ENCODE measurements around the gene TADA2A.

The TADA2A gene

GRCh38 chr17:37488607-37489196 is 82.0 kb downstream of the TADA2A start:
- POLR2A ChIA-PET (ENCODE audit: low non-redundant PET) = no interaction called here
- CTCF ChIA-PET = no interaction called here
- DNase-seq (ENCODE audit: low spot score) = peak; percentile 92
- TF ChIP-seq CTCF (conservative IDR thresholded peaks at IDR 0.05; ENCODE audit: low read depth) = no peak
- H3K27ac ChIP-seq = peak overlapping the region; percentile 98

GRCh38 chr17:37489197-37490001 is 82.7 kb downstream of the TADA2A start, which contains the start of gene DUSP14:
Gene DUSP14, plus strand, starts transcription at chr17:37489891. Its CDS starts 22,382 bp downstream, at chr17:37512273.
- TF ChIP-seq CTCF (conservative IDR thresholded peaks at IDR 0.05; ENCODE audit: low read depth) = no peak
- DNase-seq (ENCODE audit: low spot score) = peak; percentile 88
- CTCF ChIA-PET = no interaction called here
- POLR2A ChIA-PET (ENCODE audit: low non-redundant PET) = interaction anchor here (0.6 kb wide), 1 partner anchor 14 kb away, joined by 3 read pairs; no protein-coding TSS in a partner anchor
- peak within 1 kb of the TSS; percentile 98 for H3K27ac ChIP-seq

- POLR2A ChIA-PET (ENCODE audit: low non-redundant PET) = interaction anchor here (0.6 to 0.7 kb wide), 2 partner anchors 15 to 21 kb away, joined by 3 read pairs; no protein-coding TSS in a partner anchor
- peak overlapping the region; percentile 98 for H3K27ac ChIP-seq
- no peak for DNase-seq (ENCODE audit: low spot score)
- CTCF ChIA-PET = interaction anchor here (0.6 kb wide), 1 partner anchor 27 kb away, joined by 6 read pairs; no protein-coding TSS in a partner anchor
- peak; percentile 27 for TF ChIP-seq CTCF (conservative IDR thresholded peaks at IDR 0.05; ENCODE audit: low read depth)
Measured at GRCh38 chr17:37490022-37490587, 83.4 kb downstream of the TADA2A start.

GRCh38 chr17:37490638-37491614 is 84.2 kb downstream of the TADA2A start:
- TF ChIP-seq CTCF (conservative IDR thresholded peaks at IDR 0.05; ENCODE audit: low read depth) = no peak
- POLR2A ChIA-PET (ENCODE audit: low non-redundant PET) = interaction anchor here (0.7 to 0.8 kb wide), 2 partner anchors 21 to 85 kb away, joined by 3 to 9 read pairs; no protein-coding TSS in a partner anchor
- CTCF ChIA-PET = interaction anchor here (0.6 kb wide), 3 partner anchors 26 to 131 kb away, joined by 3 to 6 read pairs (median 4); no protein-coding TSS in a partner anchor
- peak overlapping the region; percentile 98 for H3K27ac ChIP-seq
- peak; percentile 86 for DNase-seq (ENCODE audit: low spot score)

- TF ChIP-seq CTCF (conservative IDR thresholded peaks at IDR 0.05; ENCODE audit: low read depth) = no peak
- ChIA-PET POLR2A (ENCODE audit: low non-redundant PET) (interaction anchor here (0.8 kb wide), 1 partner anchor 87 kb away, joined by 9 read pairs; no protein-coding TSS in a partner anchor), CTCF (interaction anchor here (0.5 kb wide), 1 partner anchor 53 kb away, joined by 4 read pairs; no protein-coding TSS in a partner anchor)
- no peak overlapping the region for H3K27ac ChIP-seq
- DNase-seq (ENCODE audit: low spot score) = no peak
Measured at GRCh38 chr17:37492167-37492566, 85.5 kb downstream of the TADA2A start.
